Measurements from ENCODE around the gene BAHCC1. TPM values are rescaled to one million over a fixed set of nuclear protein-coding genes. Genes with fewer than 3 reads are reported as not detected.

The BAHCC1 gene
- total and polyA plus RNA-seq, 9 of the 15 experiments (the other 6 are each of a cell fraction or from before 2014, with no cell fraction given): 0.14 to 26.9 (median 5.0) TPM

- TF ChIP-seq STAT6 (CRISPR knock-in tag; IDR thresholded peaks at IDR 0.05) (no peak), CBFA2T2 (conservative IDR thresholded peaks at IDR 0.05) (peak; percentile 77), ZNF764 (CRISPR knock-in tag; IDR thresholded peaks at IDR 0.05; ENCODE audit: low read depth) (no peak), UBTF (IDR thresholded peaks at IDR 0.05; ENCODE audit: borderline replicate concordance in 1 of 2, low read depth in 2 of 2, low read length in 2 of 2) (peak; percentile 61 to 92; a peak in 3 of 4 replicates), MTA1 (IDR thresholded peaks at IDR 0.05; ENCODE audit: borderline replicate concordance) (0 out of 2 replicates have a peak, but pooled peaks have one; percentile 21), MTF1 (CRISPR knock-in tag; IDR thresholded peaks at IDR 0.05; ENCODE audit: borderline replicate concordance) (no peak), FOXK2 (conservative IDR thresholded peaks at IDR 0.05 in 1 of 2, IDR thresholded peaks at IDR 0.05 in 1 of 2; ENCODE audit: low read depth in 2 of 2) (no peak), ZNF592 (IDR thresholded peaks at IDR 0.05) (0 out of 2 replicates have a peak, but pooled peaks have one; percentile 40), ZNF766 (CRISPR knock-in tag; conservative IDR thresholded peaks at IDR 0.05) (0 out of 2 replicates have a peak, but pooled peaks have one; percentile 50), ZNF511 (CRISPR knock-in tag; IDR thresholded peaks at IDR 0.05) (no peak), CTCFL (IDR thresholded peaks at IDR 0.05; ENCODE audit: borderline replicate concordance, insufficient read depth, low read depth, low read length, poor library complexity, severe bottlenecking) (no peak)
Measured at GRCh38 chr17:81412490-81413093, 17.3 kb downstream of the BAHCC1 start (continued).
